Natural killer cell (primary cell): Measurements from ENCODE around the gene DLL1. TPM values are rescaled to one million over a fixed set of nuclear protein-coding genes. Genes with fewer than 3 reads are reported as not detected.

Experiments used
- ATAC-seq, 3 donors: fragments of 150-1000 bp in 2 of 3; fragments of 200-7000 bp in 1 of 3; cut with Tn5 transposase; 1 replicate in 1 of 3; 2 replicates in 2 of 3; pipeline ENCODE4 v1.10.0; 2021; ENCODE audit warnings: mild to moderate bottlenecking in 2 of 3, moderate library complexity in 2 of 3
- DNase-seq, 2 donors: peaks; one replicate each; pipeline versions ENCODE4 v3.0.0 to v3.0.0-alpha.2; 2013 to 2021; ENCODE audit warnings: mixed read lengths in 1 of 2
- H3K27ac ChIP-seq: one replicate; pipeline ENCODE4 v1.5.1; 2013; ENCODE audit warnings: mild to moderate bottlenecking, low read length
- H3K27me3 ChIP-seq: one replicate; pipeline ENCODE4 v1.6.1; 2013; ENCODE audit warnings: low read length; ENCODE audit not compliant: control insufficient read depth, insufficient read depth
- H3K36me3 ChIP-seq: one replicate; pipeline ENCODE4 v1.6.1; 2013; ENCODE audit warnings: low read length; ENCODE audit not compliant: control insufficient read depth, insufficient read depth
- H3K4me1 ChIP-seq: one replicate; pipeline ENCODE4 v1.6.1; 2013; ENCODE audit warnings: low read length; ENCODE audit not compliant: control insufficient read depth, insufficient read depth
- H3K4me3 ChIP-seq: one replicate; pipeline ENCODE4 v1.5.1; 2013; ENCODE audit warnings: low read length
- H3K9me3 ChIP-seq: one replicate; pipeline ENCODE4 v1.6.1; 2013; ENCODE audit warnings: low read length; ENCODE audit not compliant: control insufficient read depth, insufficient read depth
- H3K27ac Mint-ChIP-seq, 2 donors: one replicate each; pipeline ENCODE4 v1.8.0; 2022; ENCODE audit warnings: mild to moderate bottlenecking in 2 of 2, mixed read lengths in 2 of 2, moderate library complexity in 1 of 2
- H3K27me3 Mint-ChIP-seq, 2 donors: one replicate each; pipeline ENCODE4 v1.8.0; 2022; ENCODE audit warnings: low read depth in 2 of 2, mixed read lengths in 2 of 2
- H3K36me3 Mint-ChIP-seq: one replicate; pipeline ENCODE4 v1.8.0; 2022; ENCODE audit warnings: mixed read lengths
- H3K4me1 Mint-ChIP-seq, 2 donors: one replicate each; pipeline ENCODE4 v1.8.0; 2022; ENCODE audit warnings: mixed read lengths in 2 of 2
- H3K4me3 Mint-ChIP-seq: one replicate; pipeline ENCODE4 v1.8.0; 2022; ENCODE audit warnings: mild to moderate bottlenecking, moderate library complexity, mixed read lengths
- H3K9me3 Mint-ChIP-seq, 2 donors: one replicate each; pipeline ENCODE4 v1.8.0; 2022; ENCODE audit warnings: mixed read lengths in 2 of 2
- CTCF ChIP-seq: fragments of 200-600 bp; IDR thresholded peaks from one replicate; pipeline ENCODE4 v1.8.0; 2022; ENCODE audit warnings: antibody characterized with exemption
- WGBS: methylation state at CpG from one replicate; pipeline ENCODE4 v1.1.7; 2013; ENCODE audit warnings: missing lambda C conversion rate; ENCODE audit not compliant: insufficient coverage; 5-methylcytosine and 5-hydroxymethylcytosine counted together
- intact Hi-C: fragments of 100-400 bp; cut with micrococcal nuclease; formaldehyde crosslinking; loops from one replicate; pipeline ENCODE4 v1.14.2; 2022
- total RNA-seq, 4 donors: library from RNA; stranded (reverse); fragments of 120-200 nt in 1 of 4; gene quantifications; one replicate each; pipeline versions ENCODE4 v1.2.3 to v1.2.4, GENCODE V29; 2013 to 2022

Gene DLL1
- total RNA-seq, 3 donors from 2014 or later (not counting 1 experiment from before 2014, with no cell fraction given) = 4.3 to 16.9 (median 6.0) TPM

- Histone ChIP-seq H3K4me1 (peaks cover 28% of the 10 kb centered on the region), H3K27me3 (peaks cover 37% of the 10 kb centered on the region), H3K4me3 (no peak overlapping the region), H3K27ac (no peak overlapping the region), H3K9me3 (no peaks in the 10 kb centered on the region), H3K36me3 (no peaks in the 10 kb centered on the region)
- no peaks in the 10 kb centered on the region for H3K36me3 Mint-ChIP-seq
- TF ChIP-seq CTCF = no peak
- H3K27ac Mint-ChIP-seq = no peak overlapping the region
- no peaks in the 10 kb centered on the region for H3K9me3 Mint-ChIP-seq
- H3K27me3 Mint-ChIP-seq = peaks cover 57 to 69% of the 10 kb centered on the region in 2 donors
- 88% methylated on average over 22 of the region's 22 CpGs for WGBS
- no peak overlapping the region for H3K4me3 Mint-ChIP-seq
- DNase-seq = no peak
- intact Hi-C loops = no loop called here
- no peak for ATAC-seq
- H3K4me1 Mint-ChIP-seq = peaks cover 19 to 26% of the 10 kb centered on the region in 2 donors
Measured at GRCh38 chr6:170268216-170269129, 22.4 kb downstream of the DLL1 start.

GRCh38 chr6:170267688-170268087 lies 23.2 kb downstream of the DLL1 start:
- no peak for DNase-seq
- intact Hi-C loops = no loop called here
- TF ChIP-seq CTCF = no peak
- Histone ChIP-seq H3K9me3 (no peaks in the 10 kb centered on the region), H3K27ac (no peak overlapping the region), H3K4me3 (no peak overlapping the region), H3K4me1 (peaks cover 20% of the 10 kb centered on the region), H3K27me3 (peaks cover 31% of the 10 kb centered on the region), H3K36me3 (no peaks in the 10 kb centered on the region)
- H3K27ac Mint-ChIP-seq = no peak overlapping the region
- WGBS = 83% methylated on average over 14 of the region's 14 CpGs
- H3K9me3 Mint-ChIP-seq = no peaks in the 10 kb centered on the region
- no peaks in the 10 kb centered on the region for H3K36me3 Mint-ChIP-seq
- peaks cover 63 to 75% of the 10 kb centered on the region in 2 donors for H3K27me3 Mint-ChIP-seq
- H3K4me3 Mint-ChIP-seq = no peak overlapping the region
- ATAC-seq = no peak
- H3K4me1 Mint-ChIP-seq = peaks cover 18 to 24% of the 10 kb centered on the region in 2 donors

GRCh38 chr6:170266061-170266825 lies 24.6 kb downstream of the DLL1 start:
- intact Hi-C loops = no loop called here
- peaks cover 4 to 10% of the 10 kb centered on the region in 2 donors for H3K4me1 Mint-ChIP-seq
- peaks cover 30% of the 10 kb centered on the region for H3K27me3 ChIP-seq
- WGBS = 84% methylated on average over 13 of the region's 18 CpGs
- no peak overlapping the region for H3K4me3 ChIP-seq
- ATAC-seq (no peak), DNase-seq (no peak)
- no peaks in the 10 kb centered on the region for H3K9me3 ChIP-seq
- no peak overlapping the region for H3K27ac ChIP-seq
- no peaks in the 10 kb centered on the region for H3K36me3 Mint-ChIP-seq
- no peaks in the 10 kb centered on the region for H3K36me3 ChIP-seq
- TF ChIP-seq CTCF = no peak
- peaks cover 6% of the 10 kb centered on the region for H3K4me1 ChIP-seq
- H3K9me3 Mint-ChIP-seq = no peaks in the 10 kb centered on the region
- peaks cover 58 to 67% of the 10 kb centered on the region in 2 donors for H3K27me3 Mint-ChIP-seq
- H3K27ac Mint-ChIP-seq = no peak overlapping the region
- H3K4me3 Mint-ChIP-seq = no peak overlapping the region
